HEK293 (cell line): ENCODE data around the gene PXYLP1.

Source experiments
- CTCF ChIA-PET: fragments of 350-600 bp; formaldehyde crosslinking; extraction: SDS; loops from one replicate; lab custom pipeline; 2021; ENCODE audit warnings: antibody characterized with exemption; lab: Yijun Ruan, JAX
- POLR2A ChIA-PET: fragments of 300-600 bp; formaldehyde crosslinking; extraction: SDS; loops from one replicate; lab custom pipeline; 2020; ENCODE audit warnings: antibody characterized with exemption, inconsistent platforms; lab: Yijun Ruan, JAX
- H3K27ac ChIP-seq: fragments of 200-500 bp; sonication (Bioruptor generic); 2 replicates; pipeline ENCODE4 v1.5.1; 2014; ENCODE audit warnings: low read depth, low read length, control low read depth, inconsistent platforms; ENCODE audit errors: extremely low read depth
- H3K36me3 ChIP-seq, 2 experiments: fragments of 200-500 bp in 1 of 2; sonication (Bioruptor generic) in 1 of 2; 1 replicate in 1 of 2; 2 replicates in 1 of 2; pipeline ENCODE4 v1.5.1; 2014 to 2017; ENCODE audit warnings: inconsistent platforms in 2 of 2, low read length in 2 of 2; ENCODE audit not compliant: control insufficient read depth in 2 of 2, insufficient read depth in 1 of 2
- H3K4me1 ChIP-seq: fragments of 200-500 bp; sonication (Bioruptor generic); 2 replicates; pipeline ENCODE4 v1.5.1; 2014; ENCODE audit warnings: mild to moderate bottlenecking, low read length, inconsistent platforms; ENCODE audit not compliant: control insufficient read depth, insufficient read depth
- H3K4me3 ChIP-seq: 2 replicates; pipeline ENCODE4 v1.5.1; 2011; ENCODE audit warnings: low read depth, mild to moderate bottlenecking, control low read depth, low read length, moderate library complexity
- H3K9me3 ChIP-seq: fragments of 200-500 bp; sonication (Bioruptor generic); 2 replicates; pipeline ENCODE4 v1.5.1; 2014; ENCODE audit warnings: low read depth, low read length, inconsistent platforms; ENCODE audit not compliant: control insufficient read depth, insufficient read depth
- MYNN ChIP-seq: fragments of 450-650 bp; formaldehyde crosslinking; IDR thresholded peaks from 2 replicates; pipeline ENCODE4 v1.5.1; 2016; ENCODE audit warnings: missing biosample characterization, missing genetic modification characterization, borderline replicate concordance
- ZBTB11 ChIP-seq: fragments of 450-650 bp; formaldehyde crosslinking; conservative IDR thresholded peaks from 2 replicates; pipeline ENCODE4 v1.5.1; 2016; ENCODE audit warnings: low read depth, missing biosample characterization, missing genetic modification characterization
- ZBTB8A ChIP-seq: fragments of 450-650 bp; formaldehyde crosslinking; IDR thresholded peaks from 2 replicates; pipeline ENCODE4 v1.5.1; 2016; ENCODE audit warnings: missing biosample characterization, missing genetic modification characterization
- ZNF121 ChIP-seq: fragments of 450-650 bp; formaldehyde crosslinking; IDR thresholded peaks from 2 replicates; pipeline ENCODE4 v1.5.1; 2016; ENCODE audit warnings: missing biosample characterization, missing genetic modification characterization
- ZNF175 ChIP-seq: fragments of 450-650 bp; formaldehyde crosslinking; IDR thresholded peaks from 2 replicates; pipeline ENCODE4 v1.5.1; 2016; ENCODE audit warnings: missing biosample characterization, missing genetic modification characterization
- ZNF18 ChIP-seq: fragments of 450-650 bp; formaldehyde crosslinking; IDR thresholded peaks from 2 replicates; pipeline ENCODE4 v1.5.1; 2016; ENCODE audit warnings: missing biosample characterization, missing genetic modification characterization
- ZNF19 ChIP-seq: fragments of 450-650 bp; formaldehyde crosslinking; IDR thresholded peaks from 2 replicates; pipeline ENCODE4; 2016; ENCODE audit warnings: missing biosample characterization, missing genetic modification characterization, low read depth
- ZNF302 ChIP-seq: fragments of 450-650 bp; formaldehyde crosslinking; IDR thresholded peaks from 2 replicates; pipeline ENCODE4 v1.5.1; 2016; ENCODE audit warnings: missing biosample characterization, missing genetic modification characterization, low read depth
- ZNF37A ChIP-seq: fragments of 450-650 bp; IDR thresholded peaks from 2 replicates; pipeline ENCODE4 v1.5.1; 2018; ENCODE audit warnings: missing biosample characterization, missing genetic modification characterization
- ZNF391 ChIP-seq: fragments of 450-650 bp; formaldehyde crosslinking; IDR thresholded peaks from 2 replicates; pipeline ENCODE4 v1.5.1; 2016; ENCODE audit warnings: low read depth, missing biosample characterization, missing genetic modification characterization, borderline replicate concordance
- ZNF416 ChIP-seq: fragments of 450-650 bp; formaldehyde crosslinking; IDR thresholded peaks from 2 replicates; pipeline ENCODE4 v1.5.1; 2016; ENCODE audit warnings: missing biosample characterization, missing genetic modification characterization
- ZNF426 ChIP-seq: fragments of 450-650 bp; formaldehyde crosslinking; IDR thresholded peaks from 2 replicates; pipeline ENCODE4 v1.5.1; 2017; ENCODE audit warnings: missing biosample characterization, missing genetic modification characterization, mild to moderate bottlenecking, inconsistent platforms, moderate library complexity
- ZNF610 ChIP-seq: fragments of 450-650 bp; formaldehyde crosslinking; IDR thresholded peaks from 2 replicates; pipeline ENCODE4 v1.5.1; 2016; ENCODE audit warnings: missing biosample characterization, missing genetic modification characterization, borderline replicate concordance
- ZNF629 ChIP-seq: fragments of 450-650 bp; formaldehyde crosslinking; IDR thresholded peaks from 2 replicates; pipeline ENCODE4 v1.5.1; 2017; ENCODE audit warnings: missing biosample characterization, missing genetic modification characterization
- ZNF692 ChIP-seq: fragments of 450-650 bp; formaldehyde crosslinking; IDR thresholded peaks from 2 replicates; pipeline ENCODE4 v1.5.1; 2016; ENCODE audit warnings: missing biosample characterization, missing genetic modification characterization
- ZNF768 ChIP-seq: fragments of 450-650 bp; formaldehyde crosslinking; IDR thresholded peaks from 2 replicates; pipeline ENCODE4 v1.5.1; 2018; ENCODE audit warnings: missing biosample characterization, mild to moderate bottlenecking, missing genetic modification characterization
- ZNF777 ChIP-seq: fragments of 450-650 bp; formaldehyde crosslinking; IDR thresholded peaks from 2 replicates; pipeline ENCODE4 v1.5.1; 2017; ENCODE audit warnings: missing biosample characterization, missing genetic modification characterization, borderline replicate concordance
- TF ChIP-seq, protein P1 (sequence below): fragments of 450-650 bp; formaldehyde crosslinking; IDR thresholded peaks from 2 replicates; pipeline ENCODE4; 2016; ENCODE audit warnings: missing biosample characterization, missing genetic modification characterization
- TF ChIP-seq, protein P2 (sequence below): fragments of 450-650 bp; formaldehyde crosslinking; IDR thresholded peaks from 2 replicates; pipeline ENCODE4 v1.5.1; 2016; ENCODE audit warnings: missing biosample characterization, missing genetic modification characterization

The PXYLP1 gene

DNA sequence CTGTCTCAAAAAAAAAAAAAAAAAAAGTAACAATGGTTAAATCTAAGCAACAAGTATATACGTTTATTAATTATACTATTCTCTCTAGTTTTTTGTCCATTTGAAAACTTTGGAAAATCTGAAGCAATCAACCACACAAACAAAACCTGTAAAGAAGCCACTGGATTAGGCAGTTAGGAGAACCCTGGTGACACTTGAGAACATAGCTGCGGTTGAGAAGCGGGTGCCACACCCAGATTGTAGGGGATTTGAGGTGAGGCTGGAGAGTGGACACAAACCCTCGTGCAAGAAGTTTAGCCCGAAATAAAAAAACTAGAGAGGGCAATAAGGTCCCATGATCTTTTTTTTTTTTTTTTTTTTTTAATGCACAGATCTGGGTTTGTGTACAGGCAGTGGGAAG, 110.8 kb downstream of the PXYLP1 start (continued):
- no peak for TF ChIP-seq ZNF391 (tag by site-specific recombination)
- TF ChIP-seq, all 188 proteins: peak for 0

GRCh38 chr3:141343077-141343476, 111.5 kb downstream of the PXYLP1 start:
- no peak for TF ChIP-seq ZNF416
- TF ChIP-seq ZNF175 (tag by site-specific recombination): no peak
- no peak for TF ChIP-seq ZNF18 (tag by site-specific recombination)
- no peak for TF ChIP-seq ZNF302 (tag by site-specific recombination)
- TF ChIP-seq ZNF37A (tag by site-specific recombination): no peak
- no peak for TF ChIP-seq ZNF777 (tag by site-specific recombination)
- TF ChIP-seq ZNF121 (tag by site-specific recombination): no peak
- TF ChIP-seq, all 188 proteins: peak for 0
- ChIA-PET POLR2A (no interaction called here), CTCF (interaction anchor here (0.7 to 1.0 kb wide), 2 partner anchors 76 to 88 kb away, joined by 3 to 5 read pairs; no protein-coding TSS in a partner anchor)

GRCh38 chr3:141343865-141344271, 112.2 kb downstream of the PXYLP1 start:
- Histone ChIP-seq H3K27ac (no peak overlapping the region), H3K4me3 (no peak overlapping the region), H3K9me3 (no peaks in the 10 kb centered on the region), H3K4me1 (no peaks in the 10 kb centered on the region), H3K36me3 (no peaks in the 10 kb centered on the region)
- TF ChIP-seq, protein P1, sequence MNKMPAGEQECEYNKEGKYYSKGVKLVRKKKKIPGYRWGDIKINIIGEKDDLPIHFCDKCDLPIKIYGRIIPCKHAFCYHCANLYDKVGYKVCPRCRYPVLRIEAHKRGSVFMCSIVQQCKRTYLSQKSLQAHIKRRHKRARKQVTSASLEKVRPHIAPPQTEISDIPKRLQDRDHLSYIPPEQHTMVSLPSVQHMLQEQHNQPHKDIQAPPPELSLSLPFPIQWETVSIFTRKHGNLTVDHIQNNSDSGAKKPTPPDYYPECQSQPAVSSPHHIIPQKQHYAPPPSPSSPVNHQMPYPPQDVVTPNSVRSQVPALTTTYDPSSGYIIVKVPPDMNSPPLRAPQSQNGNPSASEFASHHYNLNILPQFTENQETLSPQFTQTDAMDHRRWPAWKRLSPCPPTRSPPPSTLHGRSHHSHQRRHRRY: no peak
- TF ChIP-seq ZBTB11 (tag by site-specific recombination) (no peak), ZNF19 (tag by site-specific recombination) (no peak), MYNN (tag by site-specific recombination) (no peak), ZNF692 (tag by site-specific recombination) (no peak), ZNF629 (tag by site-specific recombination) (no peak), ZNF610 (no peak), ZBTB8A (tag by site-specific recombination) (no peak), ZNF768 (tag by site-specific recombination) (no peak), ZNF426 (tag by site-specific recombination) (no peak)
- TF ChIP-seq, protein P2, sequence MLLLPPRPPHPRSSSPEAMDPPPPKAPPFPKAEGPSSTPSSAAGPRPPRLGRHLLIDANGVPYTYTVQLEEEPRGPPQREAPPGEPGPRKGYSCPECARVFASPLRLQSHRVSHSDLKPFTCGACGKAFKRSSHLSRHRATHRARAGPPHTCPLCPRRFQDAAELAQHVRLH: no peak
- POLR2A ChIA-PET: no interaction called here
- CTCF ChIA-PET: no interaction called here

More at GRCh38 chr3:141343077-141343476, 111.5 kb downstream of the PXYLP1 start:
- Histone ChIP-seq H3K36me3 (no peaks in the 10 kb centered on the region), H3K9me3 (no peaks in the 10 kb centered on the region), H3K4me3 (no peak overlapping the region), H3K4me1 (no peaks in the 10 kb centered on the region), H3K27ac (no peak overlapping the region)
